Activated CD8-positive, alpha-beta memory T cell treated with anti-CD3 and anti-CD28 coated beads, Interleukin-2, amount 50 U/mL, for 1 hour (primary cell): ENCODE results near the gene DUSP8.

Experiments
- DNase-seq: peaks from one replicate; pipeline ENCODE4 v3.0.0-alpha.2; 2020; ENCODE audit errors: extremely low read depth

The DUSP8 gene

DNA sequence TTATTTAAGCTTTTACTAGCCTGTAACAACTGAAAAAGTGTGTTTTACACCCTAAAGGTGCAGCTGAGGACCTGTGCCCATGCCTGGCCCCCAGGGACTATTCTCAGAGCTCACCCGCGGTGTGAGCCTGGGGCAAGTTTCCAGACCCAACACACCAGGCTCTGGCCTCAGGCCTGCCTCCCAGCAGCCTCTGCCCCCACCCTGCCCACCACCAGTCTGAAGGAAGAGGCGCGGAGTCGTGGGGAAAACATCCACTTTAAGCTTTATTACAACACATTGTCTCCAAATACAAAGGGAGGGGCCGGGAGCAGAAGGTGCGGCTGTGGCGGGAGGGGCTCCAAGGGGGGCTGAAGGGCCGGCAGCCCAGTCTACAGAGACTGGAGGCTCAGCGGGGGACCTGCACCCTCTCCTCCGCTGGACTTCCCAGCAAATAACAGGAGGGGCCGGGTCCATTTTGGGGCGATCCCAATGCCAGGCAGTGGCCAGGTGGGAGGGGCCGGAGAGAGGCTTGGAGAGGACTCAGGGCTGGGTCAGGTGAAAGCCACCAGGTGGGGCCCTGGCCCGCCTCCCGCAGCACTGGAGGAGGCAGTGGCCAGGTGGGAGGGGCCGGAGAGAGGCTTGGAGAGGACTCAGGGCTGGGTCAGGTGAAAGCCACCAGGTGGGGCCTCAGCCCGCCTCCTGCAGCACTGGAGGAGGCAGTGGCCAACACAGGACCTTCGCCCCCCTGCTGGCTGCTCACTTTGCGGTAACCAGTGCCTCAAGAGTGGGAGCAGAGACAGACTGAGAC, 18.1 kb downstream of the DUSP8 start:
- no peak for DNase-seq

DNA sequence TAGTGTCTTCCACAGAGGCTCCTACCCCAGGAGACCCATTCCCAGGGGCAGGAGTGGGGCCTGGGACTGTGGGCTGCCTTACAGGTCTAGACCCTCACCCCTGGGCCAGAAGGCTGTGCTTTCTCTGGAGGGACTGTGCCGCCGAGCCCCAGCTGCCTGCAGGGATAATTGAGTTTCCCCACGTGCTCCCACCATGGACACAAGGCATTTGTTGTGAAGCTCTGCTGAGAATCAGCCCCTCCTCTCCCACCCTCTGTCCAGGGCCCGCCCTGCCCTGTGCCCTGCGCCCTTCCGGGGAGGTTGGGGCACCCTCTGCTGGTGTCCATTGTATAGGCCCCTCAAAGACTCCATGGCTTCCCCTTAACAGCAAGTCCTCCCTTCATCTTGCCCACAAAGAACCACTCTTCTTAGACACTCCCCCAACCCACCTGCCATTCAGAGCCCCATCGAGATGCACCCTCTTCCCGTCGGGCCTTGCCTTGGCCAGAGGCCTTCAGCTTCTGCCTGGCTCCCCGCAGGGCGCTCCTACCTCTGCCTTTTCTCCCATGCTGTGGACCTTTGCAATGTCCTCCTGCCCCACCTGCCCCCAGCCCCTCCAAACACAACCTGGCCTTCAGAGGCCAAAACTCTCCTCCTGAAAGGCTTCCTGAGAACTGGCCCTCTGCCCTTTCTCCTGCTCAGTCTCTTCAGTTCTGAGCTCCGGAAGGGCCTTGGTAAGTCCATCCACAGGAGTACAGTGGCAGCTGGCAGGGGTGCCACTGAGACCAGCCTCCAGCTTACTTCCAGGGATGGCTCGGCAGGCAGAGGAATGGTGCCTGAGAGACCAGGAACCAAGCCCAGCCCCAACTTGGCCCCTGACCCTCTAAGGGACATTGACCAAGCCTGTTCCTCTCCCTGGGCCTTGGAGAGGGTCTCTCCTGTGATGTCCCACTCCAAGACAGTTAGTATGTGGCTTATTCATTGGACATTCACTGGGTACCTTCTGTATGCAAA, 22.4 kb downstream of the DUSP8 start:
- DNase-seq: no peak

DNA sequence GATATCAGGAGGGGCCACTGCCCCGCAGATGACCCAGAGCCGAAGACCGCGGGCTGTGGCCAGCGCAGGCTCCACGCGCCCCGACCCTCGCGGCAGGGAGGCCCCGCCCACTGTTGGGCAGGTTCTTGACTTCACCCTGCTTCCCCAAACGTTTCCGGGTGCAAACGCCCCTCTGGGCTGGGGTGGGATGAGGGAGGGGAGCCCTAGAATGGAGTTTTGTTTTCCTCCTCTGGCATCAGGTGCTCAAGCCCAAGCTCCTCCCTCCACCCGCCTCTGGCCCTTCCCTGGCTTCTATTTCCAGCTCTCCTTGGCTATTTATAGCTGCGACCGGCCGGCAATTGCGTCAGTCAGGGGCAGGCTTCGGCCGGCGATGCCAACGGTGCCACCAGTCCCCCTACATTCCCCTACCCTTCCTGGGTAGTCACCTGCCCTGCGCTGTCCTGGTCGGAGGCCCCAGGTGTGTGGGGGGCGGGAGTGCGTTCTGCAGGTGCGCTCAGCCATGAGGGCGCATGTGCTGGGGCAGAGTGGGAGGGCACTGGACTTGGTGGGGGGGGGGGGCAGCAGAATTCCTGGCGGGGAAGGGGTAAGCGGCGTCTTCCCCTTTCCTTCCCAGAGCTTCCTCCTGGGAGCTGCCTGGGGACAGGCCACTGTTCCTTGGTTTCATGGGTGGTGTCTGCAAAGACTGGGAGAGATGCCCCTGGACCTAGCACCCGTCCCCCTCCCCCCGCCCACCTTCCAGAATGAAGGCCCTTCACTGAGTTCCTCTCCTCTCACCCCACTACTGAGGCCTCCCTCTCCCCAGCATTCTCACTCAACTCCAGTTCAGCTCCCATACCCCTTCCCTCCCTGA, 23.6 kb downstream of the DUSP8 start:
- DNase-seq: no peak

DNA sequence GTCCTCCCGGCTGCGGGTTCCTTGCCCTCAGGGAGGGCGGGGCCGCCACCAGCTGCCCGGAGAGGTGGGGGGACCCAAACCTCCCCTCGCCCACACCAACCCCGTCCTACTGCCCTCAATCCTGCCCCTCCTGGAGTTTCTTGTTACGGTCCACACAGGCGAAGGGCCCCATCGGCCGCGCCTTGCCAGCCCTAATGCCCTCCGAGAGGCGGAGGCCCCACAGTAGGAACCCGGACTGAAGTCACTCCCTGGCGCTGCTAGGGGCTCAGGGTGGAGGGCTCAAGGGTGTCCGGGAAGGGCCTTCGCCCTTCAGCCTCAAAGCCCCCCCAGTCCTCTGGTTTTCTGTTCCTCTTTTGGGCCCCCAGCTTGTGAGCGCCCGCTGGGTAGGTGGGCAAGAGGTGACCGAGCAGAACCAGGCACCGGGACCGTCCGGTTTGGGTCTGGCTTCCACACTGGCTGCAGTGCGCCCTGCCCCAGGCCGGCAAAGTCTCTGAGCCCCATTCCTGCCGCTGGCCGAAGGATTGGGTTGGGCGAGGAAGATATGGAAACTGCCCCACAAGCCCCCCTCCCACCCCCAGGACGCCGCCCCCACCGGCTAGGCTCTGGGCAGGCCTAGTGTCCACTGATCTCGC, 24.5 kb downstream of the DUSP8 start:
- no peak for DNase-seq

DNA sequence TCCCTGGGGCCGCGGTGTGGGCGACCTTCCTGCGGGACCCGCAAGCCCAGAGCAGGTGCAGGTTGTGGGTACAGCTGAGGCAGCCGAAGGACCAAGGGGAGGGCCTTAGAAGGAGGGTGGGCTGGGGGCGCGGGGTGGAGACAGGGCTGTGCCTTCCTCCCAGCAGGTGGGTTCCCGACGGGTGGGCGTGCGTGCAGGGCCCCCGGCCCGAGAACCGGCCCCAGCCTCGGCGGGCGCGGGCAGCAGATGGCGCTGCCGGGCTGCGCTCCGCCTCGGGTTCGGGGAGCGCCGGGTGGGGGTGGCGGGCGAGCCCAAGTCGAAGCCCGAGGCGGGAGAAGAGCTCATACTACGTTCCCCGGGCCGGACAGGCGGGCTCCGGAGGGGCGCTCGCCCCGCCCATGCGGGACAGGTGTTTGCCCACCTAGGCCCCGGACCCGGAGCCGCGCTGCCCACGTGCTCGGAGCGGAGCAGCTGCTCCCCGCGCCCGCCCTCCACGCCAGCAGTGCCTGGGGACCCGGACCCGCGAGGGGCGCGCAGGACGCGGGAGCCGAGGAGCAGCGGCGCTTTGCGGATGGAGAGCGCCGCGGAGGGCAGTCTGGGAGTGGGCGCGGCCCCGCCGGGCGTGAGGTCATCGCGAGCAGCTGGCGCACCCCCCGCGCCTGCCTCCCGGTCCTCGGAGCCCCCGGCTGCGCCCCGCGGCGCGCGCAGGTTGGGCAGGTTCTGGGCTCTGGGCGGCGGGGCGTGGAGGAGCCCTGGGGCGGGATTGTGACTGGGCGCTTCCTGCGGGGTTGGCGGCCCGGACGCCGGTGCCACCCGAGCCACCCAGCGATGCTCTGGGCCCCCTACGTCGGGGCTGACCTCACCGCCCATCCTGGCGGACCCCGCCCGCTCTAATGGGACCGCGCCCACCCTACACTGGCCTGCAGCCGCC, 25.3 kb downstream of the DUSP8 start:
- no peak for DNase-seq

DNA sequence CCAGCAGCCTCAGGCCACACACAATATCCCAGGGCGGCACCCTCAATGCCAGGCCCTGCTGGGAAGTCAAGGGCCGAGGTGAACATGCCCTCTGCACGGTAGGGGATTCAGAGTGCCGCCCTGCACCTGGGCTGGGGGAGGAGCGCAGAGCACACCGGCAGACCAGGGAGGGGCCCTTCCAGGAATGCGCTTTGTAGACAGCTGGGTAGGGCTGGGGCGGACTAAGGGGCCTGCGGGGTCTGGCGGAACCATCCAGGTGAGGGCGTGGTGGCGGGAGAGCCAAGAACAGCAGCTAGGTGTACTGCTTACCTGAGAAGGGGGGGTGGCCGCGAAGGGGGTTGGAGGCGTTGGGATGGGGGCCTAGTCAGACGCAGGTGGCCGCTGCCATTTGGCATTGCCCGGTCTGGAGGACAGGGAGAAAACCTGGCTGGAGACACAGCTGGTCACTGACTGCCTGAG, 26.0 kb downstream of the DUSP8 start:
- no peak for DNase-seq

DNA sequence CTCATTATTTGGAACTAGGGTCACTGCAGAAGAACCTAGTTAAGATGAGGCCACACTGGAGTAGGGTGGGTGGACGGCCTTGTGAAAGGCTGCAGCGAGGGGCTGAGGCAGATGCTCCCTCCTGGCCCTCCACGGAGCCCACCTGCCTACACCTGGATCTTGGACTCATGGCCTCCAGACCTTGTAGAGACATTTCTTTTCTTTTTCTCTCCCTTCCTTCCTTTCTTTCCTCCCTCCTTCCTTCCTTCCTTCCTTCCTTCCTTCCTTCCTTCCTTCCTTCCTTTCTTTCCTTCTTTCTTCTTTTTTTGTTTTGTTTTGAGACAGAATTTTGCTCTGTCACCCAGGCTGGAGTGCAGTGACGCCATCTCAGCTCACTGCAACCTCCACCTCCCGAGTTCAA, 26.6 kb downstream of the DUSP8 start:
- DNase-seq: no peak

DNA sequence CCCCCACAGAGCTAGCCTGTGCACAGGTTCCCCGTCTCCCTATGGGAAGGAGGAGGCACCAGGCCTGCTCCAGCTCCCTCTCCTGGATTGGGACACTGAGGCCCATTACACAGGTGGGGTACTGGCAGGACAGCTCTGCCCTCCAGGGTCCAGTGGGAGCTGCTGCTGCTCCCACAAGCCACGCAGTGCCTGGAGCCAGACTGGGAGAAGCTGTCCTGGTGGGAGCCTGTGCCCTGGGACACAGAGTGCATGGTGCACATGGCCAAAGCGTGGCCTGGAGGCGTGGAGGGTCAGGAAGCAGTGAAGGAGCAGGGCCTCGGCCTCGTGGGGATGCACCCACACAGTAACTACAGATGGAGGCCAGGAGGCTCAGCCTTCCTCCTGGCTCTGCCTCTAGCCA, 27.5 kb downstream of the DUSP8 start:
- DNase-seq: no peak

DNA sequence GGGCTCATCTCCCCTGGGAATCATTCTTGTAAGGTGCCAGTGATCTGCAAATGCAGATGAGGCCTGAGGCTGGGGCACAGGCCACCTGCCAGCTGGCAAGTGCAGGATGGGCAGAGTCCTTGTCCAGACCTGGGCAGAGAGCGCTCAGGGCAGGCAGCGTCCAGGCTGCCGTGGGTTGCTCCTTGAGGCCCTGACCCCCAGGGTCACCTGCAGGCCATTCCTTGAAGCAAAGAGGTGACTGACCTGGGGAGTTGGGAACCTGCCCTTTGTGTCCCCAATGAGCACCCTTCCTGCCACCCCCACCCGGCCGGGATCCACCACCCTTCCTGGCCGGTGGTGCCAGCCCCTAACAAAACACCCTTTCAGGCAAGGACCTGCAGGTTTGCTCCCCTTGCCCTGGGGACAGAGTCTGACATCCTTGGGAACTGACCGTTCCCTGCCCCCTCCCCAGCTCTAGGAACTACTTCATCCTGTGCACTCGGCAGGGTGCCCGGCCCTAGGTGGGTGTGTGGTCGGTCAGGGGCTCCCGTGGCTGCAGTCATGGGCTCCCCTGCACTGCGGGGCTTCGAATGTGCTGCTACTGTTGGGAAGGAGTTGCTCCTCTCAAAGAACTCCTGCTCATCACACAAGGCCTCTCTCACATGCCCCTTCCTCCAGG, 28.3 kb downstream of the DUSP8 start:
- DNase-seq: no peak

DNA sequence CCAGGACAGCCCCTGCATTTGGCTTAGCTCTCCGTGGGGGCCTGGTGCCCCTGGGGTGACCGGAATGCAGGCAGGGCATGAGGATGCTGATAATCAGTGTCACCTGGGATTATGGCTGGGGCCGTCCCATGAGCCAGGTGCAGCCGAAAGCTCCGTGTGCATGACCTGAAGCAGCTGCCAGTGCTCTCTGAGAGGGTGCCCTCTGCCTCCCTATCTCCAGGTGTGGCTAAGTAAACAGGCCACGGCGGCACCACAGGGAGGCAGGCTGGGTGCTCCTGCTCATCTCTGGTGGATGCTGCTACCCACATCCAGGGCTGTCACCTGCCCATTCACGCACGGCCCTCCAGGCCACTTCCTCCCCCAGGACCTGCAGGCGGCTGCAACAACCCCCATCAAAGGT, 29.8 kb downstream of the DUSP8 start:
- DNase-seq: no peak

DNA sequence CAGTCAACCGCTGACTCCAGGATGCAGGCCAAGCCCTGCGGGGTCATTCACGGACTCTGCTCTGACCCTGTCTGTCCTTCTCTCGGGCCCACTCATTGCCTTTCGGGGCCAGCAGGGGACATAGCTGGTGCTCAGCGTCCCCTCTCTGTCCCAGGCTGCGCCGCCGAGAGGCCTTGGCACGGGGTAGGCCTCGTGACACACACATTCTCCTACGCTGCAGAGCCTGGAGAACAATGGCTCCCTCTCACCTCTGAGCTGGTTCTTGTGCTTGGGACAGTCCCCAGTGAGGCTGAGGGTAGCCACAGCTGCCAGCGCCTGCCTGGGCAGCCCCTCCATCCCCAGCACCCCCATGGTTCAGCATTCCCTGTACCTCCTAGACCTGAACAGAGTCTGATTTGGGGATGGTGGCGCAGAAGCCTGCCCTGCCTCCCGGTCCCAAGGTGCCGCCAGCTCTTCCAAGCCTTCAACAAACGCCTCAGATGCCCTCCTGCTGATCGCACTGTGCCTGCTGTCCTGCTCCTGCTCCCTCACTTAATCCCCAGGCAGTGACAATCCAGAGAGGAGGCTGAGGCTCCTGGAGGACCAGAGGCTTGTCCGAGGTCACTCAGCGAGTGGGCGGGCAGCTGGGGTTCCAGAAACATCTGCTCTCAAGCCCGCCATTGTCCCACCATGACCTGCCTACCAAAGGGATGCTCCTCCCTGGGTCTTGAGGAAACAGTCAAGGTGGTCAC, 30.4 kb downstream of the DUSP8 start:
- no peak for DNase-seq

DNA sequence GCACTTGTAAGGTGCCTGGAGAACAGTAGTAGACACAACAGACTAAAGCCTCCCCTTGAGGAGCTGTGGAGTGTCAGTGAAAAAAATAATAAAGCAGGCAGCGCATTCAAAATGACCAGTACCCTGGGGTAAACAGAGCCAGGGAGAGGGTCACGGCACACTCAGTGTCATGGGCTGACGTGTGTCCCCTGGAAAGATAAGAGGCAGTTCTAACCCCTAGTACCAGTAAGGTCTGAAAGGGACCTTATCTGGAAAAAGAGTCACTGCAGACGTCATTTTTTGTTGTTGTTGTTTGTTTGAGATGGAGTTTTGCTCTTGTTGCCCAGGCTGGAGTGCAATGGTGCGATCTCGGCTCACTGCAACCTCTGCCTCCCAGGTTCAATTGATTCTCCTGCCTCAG, 32.0 kb downstream of the DUSP8 start:
- no peak for DNase-seq

DNA sequence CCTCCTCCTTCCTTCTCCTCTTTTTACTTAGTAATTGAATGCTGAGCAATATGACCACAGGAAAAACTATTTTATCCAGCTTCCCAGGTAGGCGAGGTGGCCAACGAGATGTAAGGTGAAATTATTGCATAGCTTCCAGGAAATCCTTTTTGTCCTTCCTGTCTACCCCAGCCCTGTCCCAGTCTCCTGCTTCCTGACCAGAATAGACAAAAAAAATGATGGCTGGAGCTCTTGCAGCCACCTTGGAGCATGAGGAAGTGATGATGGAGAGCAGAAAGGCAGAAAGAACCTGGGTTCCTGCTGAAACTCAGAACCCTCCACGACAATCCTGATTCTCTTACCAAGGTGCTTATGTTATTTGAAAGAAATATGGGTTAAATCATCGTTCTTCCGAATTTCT, 33.9 kb downstream of the DUSP8 start:
- no peak for DNase-seq

DNA sequence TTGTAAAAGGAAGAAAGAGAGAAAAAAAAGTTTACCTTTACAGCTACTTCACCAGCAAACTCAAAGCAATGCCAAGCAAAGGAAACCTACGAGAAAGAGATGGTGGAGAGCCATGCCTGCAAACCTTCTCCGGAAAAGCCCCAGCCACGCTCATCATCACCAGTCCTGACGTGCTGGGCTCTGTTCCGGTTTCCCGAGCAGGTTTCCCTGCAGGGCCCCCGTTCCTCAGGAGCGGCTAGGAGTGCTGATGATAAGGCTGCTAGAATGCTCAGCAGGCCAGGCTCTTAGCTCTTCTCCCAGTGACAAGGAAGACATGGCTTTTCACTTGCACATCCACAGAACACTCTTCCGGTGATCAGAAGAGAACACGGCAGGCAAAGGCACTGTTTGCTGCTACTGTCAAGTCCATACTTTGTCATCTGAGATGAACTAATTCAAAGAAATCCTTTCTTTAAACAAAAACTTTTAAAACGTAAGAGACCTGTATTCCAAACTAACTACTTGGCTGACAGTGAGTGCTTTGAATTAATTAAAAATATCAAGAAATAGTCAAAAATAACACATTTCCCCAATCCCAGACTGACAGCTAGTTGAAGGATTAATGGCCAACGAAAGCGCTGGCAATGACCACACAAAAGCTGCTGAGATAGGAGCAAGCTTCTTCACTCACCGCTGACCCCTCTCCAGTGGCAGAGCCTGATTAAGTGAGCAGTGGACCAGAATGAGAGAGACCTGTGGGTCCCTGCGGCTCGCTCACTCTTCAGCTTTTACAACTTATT, 35.8 kb downstream of the DUSP8 start:
- DNase-seq: no peak

DNA sequence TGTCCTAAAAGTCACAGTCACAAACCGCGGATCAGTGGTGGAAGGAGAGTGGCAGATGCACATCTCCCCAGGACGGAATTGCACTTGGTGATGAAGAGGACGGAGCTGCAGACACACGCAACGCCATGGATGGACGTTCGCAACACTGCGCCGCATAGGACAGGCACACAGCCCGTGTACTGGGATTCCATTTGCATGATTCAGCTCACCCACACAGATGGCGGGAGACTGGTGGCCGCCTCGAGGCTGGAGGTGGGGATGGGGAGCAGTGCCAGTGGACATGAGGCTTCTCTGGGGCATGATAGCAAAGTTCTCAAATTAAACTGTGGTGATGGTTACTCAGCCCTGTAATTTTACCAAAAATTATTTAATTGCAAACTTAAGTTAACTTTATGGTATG, 37.4 kb downstream of the DUSP8 start:
- DNase-seq: no peak

DNA sequence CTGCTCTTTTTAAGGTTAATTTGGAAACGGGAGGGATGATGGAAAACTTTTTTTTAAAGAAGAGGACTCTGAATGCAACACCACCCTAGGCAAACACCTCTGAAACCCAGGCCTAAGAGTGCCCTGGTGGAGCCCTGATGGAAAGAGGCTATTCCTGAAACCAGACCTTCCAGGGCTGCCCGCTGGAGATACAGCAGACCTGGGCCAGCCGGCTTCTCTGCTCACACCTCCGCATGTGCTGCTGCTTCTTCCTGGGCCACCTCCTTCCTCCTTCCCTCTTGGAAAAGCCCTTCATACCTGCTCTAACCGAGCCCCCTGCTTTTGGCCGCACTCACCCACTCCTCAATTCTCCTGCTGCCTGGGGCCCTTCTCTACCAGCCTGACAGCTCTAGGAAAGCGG, 37.9 kb downstream of the DUSP8 start:
- no peak for DNase-seq

DNA sequence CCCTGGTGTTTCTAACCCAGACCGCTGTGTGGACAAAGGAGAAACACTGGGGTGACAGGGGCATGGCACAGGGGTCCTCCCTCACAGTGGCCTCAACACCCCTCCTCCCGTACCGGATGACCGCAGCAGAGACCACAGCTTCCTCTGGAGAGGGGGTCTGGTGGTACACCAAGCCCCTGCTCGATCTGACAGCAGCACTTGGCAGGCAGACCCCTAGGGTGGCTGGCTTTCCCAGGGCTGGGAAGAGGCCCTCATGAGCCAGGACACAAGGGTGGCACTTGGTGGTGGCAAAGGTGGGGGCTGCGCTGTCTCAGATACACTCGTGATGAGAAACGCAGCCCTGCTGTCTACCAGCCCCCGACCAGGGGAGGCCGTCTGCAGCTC, 38.7 kb downstream of the DUSP8 start:
- no peak for DNase-seq

DNA sequence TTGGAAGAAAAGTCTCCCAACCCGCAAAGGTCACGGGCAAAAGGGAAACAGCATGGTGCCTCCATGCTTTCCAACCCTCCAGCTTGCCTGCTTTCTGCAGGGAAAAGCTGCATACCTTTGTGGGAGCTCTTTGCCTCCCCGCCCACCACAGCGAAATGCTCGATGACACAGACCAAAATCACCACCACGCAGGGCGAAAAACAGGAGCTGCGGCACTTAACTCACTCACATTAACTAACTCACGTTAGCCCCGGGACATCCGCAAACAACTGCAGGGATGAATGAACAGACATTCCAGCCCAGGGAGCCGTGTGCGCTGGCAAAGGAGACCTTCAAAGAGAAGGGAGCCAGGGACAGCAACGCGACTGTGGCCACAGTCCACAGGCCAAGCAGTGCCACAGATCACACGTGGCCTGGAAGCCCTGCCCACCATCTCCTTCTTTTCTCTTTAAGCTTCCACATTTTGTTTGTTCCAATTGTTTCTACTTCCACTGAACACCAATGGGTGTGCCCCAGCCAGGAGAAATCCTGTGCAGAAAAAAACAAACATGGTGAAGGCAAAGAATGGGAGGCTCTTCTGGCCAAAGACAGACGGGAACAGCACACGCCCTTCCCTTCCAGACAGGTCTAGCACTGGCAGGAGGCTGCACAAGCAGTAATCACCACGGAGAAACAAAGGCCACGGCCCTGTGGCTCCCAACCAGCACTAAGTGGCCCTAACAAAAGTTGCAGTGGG, 39.3 kb downstream of the DUSP8 start:
- DNase-seq: no peak
